IPS DF 19.7 (cell line): Measurements from ENCODE around the gene GTF2H1.

Source experiments
- DNase-seq: peaks from one replicate; pipeline ENCODE4 v3.0.0-alpha.2; 2013; ENCODE audit warnings: low read depth, low spot score

GTF2H1 gene

GRCh38 chr11:18321969-18322711 lies at the start of gene GTF2H1, which contains the start of gene HPS5:
TSS of gene GTF2H1 (plus strand) at chr11:18322567. CDS start at chr11:18333075, 10,508 bp downstream.
TSS of gene HPS5 (minus strand) at chr11:18322140. CDS start at chr11:18317858, 4,282 bp downstream.
- peak; percentile 92 for DNase-seq

GRCh38 chr11:18277565-18278271 lies 44.6 kb upstream of the GTF2H1 start:
- no peak for DNase-seq

- DNase-seq, result no peak
These were observed 41.8 kb upstream of the GTF2H1 start for GRCh38 chr11:18280438-18281045.

GRCh38 chr11:18282626-18283025 lies 39.7 kb upstream of the GTF2H1 start:
- DNase-seq, result no peak

GRCh38 chr11:18285841-18286240 lies 36.5 kb upstream of the GTF2H1 start:
- no peak for DNase-seq

- DNase-seq, result no peak
These were observed 33.5 kb upstream of the GTF2H1 start for GRCh38 chr11:18288911-18289310.

- no peak for DNase-seq
These were observed 27.5 kb upstream of the GTF2H1 start for GRCh38 chr11:18294862-18295261.

GRCh38 chr11:18295316-18295715 lies 27.1 kb upstream of the GTF2H1 start:
- DNase-seq, result no peak

- no peak for DNase-seq
These were observed 22.6 kb upstream of the GTF2H1 start for GRCh38 chr11:18299721-18300120.

- DNase-seq, result no peak
These were observed 17.6 kb upstream of the GTF2H1 start for GRCh38 chr11:18304745-18305144.

- no peak for DNase-seq
These were observed 14.8 kb upstream of the GTF2H1 start for GRCh38 chr11:18307461-18308139.

- no peak for DNase-seq
These were observed 14.1 kb upstream of the GTF2H1 start for GRCh38 chr11:18308242-18308641.

GRCh38 chr11:18309691-18310090 lies 12.7 kb upstream of the GTF2H1 start:
- no peak for DNase-seq

GRCh38 chr11:18310800-18311340 lies 11.5 kb upstream of the GTF2H1 start:
- DNase-seq, result no peak

- no peak for DNase-seq
These were observed 10.4 kb upstream of the GTF2H1 start for GRCh38 chr11:18312012-18312411.

GRCh38 chr11:18312663-18313420 lies 9.5 kb upstream of the GTF2H1 start:
- no peak for DNase-seq

- DNase-seq, result no peak
These were observed 8.2 kb upstream of the GTF2H1 start for GRCh38 chr11:18313965-18314763.

GRCh38 chr11:18314784-18315523 lies 7.4 kb upstream of the GTF2H1 start:
- no peak for DNase-seq

GRCh38 chr11:18315893-18316292 lies 6.5 kb upstream of the GTF2H1 start:
- DNase-seq, result no peak
